SIG-M5 (cell line): ENCODE measurements around the gene KCNA10.
"Not testable (repeated sequence)": the region's sequence is repeated elsewhere in the genome, so short reads cannot be mapped to it uniquely, and the experiment has no call there.

ENCODE experiments used
- DNase-seq: peaks from one replicate; lab custom pipeline; 2025; lab: John Stamatoyannopoulos, UW

Gene KCNA10

DNA sequence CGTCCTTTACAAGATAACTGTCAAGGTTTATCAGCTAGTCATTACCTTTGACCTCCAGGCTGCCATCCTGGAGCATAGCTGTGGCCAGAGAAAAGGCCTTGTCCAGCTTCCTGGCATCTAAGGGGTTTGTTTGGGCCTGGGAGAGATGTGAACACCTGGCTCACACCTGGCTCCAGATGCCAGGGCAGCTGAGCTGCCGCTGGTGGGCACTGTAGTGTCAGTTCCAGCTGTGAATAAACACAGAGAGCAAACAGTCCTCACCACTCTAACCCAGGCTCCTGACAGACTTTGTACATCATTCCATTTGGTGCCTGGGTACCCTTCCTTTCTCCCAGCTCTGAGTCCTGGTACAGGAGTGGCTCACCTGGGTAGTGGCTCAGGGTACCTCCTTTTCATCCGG is 14.3 kb upstream of the KCNA10 start:
- no peak for DNase-seq

DNA sequence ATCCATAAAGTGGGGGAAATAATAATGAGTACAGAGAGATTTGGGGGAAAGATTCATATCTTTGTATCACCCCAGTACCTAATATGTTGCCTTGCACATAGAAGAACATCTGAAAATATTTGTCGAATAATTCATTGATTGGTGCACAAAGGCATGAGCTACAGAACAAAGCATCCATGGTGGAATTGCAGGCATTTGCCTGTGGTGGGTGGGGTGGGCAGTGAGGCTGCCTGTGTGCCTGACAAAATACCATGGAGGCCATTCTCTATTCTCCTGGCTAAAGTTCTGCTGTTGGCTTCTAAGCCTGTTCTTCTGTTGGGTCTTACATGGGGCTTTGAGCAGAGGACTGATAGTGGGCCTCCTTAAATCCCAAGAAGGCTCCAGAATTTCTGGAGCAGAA is 10.0 kb upstream of the KCNA10 start:
- no peak for DNase-seq

DNA sequence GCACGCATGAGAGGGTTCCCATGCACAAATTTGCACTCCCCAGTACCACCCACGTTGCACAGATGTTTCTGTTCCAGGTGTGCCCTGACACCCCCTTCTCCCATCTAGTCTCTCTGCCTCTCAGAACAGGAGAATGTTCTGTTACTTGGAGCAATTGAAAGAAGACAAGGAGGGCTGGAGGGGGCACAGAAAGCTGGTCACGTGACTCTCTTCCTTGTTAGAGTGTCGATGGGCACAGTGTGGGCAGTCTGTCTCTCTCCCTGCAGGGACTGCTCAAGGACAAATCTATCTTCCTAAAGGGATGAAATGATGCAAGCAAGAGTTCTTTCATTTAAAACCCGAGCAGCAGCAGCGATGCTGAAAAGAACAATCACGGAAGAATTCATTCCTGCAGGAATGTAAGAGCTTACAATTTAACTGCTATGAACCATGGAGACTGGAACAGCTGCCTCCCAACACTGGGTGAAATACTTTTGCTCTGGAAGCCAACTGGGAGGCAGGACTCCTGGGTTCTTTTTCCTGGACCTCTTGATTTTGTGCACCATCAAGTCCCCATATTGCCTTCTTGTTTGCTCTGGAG is 7.3 kb upstream of the KCNA10 start:
- DNase-seq, result no peak

DNA sequence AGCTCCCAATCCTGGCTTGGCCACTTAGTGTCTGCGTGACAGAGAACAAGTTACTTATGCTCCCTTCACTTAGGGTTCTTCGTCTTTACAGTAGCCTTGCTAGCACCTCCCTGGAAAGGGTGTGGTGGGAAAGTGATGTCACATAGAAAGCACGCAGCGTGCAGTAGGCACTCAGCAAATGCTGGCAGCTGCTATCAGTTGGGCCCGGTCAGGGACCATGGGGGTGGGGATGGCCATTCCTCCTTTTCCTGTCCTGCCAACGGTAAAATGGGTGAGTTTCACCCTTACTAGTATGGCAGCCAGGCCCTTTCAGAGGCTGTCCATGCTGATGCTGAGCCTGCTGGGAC is 6.2 kb upstream of the KCNA10 start:
- no peak for DNase-seq

DNA sequence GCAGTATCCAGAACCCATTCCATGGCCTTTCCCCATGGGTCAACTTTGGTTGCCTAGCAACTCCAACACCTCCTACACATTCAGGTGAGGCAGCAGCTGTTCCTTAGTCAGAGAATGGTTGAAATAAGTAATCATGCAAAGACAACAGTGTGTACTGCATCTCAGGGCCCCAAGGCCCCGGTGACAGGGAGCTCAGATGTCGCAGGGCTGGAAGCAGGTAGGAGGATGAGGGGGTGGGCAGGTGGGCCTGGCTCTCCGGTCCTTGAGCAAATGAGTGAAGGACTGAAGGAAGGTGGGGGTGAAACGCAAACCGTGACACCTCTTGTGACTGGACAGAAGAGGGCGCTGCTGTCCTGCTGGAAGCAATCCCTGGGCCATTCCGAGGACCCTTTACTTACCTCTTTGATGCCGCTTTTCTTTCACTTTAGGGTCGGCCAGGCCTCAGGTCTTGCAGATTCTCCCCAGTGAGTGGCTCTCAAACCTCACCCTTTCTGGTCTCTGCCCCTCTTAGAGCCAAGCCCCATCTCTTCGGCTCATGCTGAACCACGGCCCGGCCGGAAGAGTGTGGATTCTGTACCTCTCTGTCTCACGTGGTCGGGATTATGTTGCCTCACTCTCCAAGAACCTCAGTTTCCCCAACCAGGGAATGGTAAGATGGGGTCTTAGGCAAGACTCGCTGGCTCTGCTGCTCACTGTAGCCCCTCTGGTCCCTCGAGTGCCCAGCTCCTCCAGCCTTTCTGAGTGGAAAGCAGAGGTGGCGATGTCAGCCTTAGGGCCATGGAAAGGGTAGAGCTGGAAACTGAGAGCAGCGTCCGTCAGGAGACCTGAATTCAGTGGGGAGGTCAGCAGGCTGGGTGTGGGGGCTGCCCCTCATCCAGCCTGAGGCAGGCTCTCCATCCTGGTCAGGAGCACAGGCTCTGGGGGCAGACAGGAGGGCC is 5.6 kb upstream of the KCNA10 start:
- DNase-seq, result no peak

DNA sequence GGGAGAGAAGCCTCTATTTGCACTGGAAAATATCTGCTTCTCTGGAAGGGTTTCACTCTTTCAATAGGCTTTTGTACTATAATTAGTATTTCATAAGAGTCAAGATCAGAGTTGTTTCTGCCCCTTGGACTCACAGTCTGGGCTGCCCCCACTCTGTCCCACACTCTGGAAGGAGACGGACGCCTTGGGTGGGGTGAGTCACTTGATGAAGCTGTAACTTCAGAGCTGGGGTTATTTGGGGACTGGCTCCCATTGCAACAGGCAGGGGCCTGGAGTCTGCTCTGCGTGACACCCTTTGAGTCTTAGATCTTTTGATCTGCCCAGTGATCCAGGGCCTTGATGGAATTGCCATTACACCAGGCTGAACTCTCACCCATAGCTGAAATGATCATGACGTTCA is 4.0 kb upstream of the KCNA10 start:
- DNase-seq, result no peak

DNA sequence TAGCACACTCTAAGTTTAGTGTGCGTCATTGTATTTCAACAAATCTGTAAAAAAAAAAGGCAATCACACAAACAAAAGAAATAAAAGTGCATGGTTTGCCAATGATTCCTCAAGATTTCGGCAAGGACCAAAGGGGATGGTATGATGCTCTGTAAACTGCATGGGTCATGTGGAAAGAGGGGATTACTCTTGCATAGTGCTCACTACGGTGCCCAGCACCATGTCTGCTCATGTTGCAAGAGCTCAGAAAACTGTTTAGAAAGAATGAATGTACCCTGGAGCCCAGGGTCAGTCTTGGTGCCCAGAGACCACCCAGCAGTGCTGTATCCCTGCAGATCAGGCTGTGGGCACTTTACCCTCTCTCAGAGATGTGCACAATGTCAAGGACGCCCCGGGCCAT is 3.6 kb upstream of the KCNA10 start:
- DNase-seq, result no peak

DNA sequence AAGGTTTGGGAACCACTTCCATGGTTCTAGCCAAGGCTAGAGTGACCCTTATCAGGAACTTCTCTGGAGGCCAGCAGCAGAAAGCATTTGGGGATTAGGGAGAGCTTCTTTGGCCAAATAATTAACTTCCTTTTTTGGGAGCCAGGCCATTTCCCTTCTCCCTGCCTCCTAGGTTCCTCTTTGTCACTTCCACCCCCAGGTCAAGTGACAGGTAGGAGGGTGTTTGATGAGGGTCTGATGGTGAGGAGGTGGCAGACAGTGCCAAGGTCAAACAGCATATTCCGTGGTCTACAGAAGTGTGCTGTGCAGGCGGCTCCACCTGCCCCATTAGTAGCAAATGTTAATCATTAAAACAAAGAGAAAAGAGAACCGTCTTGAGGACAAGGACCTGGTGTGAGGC is 1.9 kb upstream of the KCNA10 start:
- no peak for DNase-seq

DNA sequence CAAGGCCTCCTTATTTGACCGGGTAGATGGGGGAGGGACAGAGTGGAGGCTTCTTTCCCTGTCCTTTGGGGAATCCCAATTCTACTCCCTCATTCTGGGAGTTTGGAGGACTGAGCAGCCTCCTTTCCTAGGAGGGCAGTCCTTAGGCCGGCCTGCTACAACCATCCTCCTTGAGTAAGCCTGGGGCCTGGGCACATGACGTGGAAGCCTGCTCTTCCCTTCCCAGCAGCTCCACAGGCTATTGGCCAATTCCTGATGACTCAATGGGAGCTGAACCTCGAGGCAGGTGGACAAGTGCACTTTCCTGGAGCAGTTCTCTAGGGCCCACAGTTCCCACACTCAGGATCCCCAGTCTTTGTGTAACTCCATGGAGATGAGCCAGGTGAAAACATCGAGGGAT is 3.1 kb downstream of the KCNA10 start:
- no peak for DNase-seq

DNA sequence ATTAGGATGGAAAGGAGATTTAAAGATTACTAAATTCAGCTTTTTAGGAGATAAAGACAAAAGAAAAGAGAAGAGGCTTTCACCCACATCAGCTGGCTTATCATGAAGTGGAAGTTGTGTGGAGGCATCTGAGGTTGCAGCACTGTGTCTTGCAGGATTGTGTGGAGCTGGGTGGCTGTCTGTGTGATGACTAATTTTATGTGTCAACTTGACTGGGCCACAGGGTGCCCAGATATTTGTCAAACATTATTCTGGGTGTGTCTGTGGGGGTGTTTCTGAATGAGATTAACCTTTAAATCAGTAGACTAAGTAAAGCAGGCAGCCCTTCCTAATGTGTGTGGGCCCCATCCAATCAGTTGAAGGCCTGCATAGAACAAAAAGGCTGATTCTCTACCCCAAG is 3.9 kb downstream of the KCNA10 start:
- no peak for DNase-seq

DNA sequence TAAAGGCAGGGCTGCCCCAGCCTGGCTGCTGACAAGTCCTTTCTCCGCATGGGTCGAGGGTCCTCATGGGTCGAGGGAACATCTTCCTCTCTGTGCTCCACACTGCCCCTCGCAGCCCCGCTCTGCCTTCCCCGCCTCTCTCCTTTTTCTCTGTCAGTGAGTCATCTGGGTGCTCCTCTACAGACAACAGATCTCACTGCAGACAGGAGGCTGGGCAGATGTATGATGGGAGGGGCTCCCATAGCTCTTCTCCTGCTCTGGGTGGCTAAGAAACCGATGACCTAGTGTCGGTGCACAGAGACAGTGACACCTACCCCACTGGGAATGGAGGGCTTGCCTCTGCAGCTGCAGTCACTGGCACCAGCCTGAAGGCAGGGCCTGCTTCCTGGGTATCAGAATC is 5.5 kb downstream of the KCNA10 start:
- DNase-seq, result no peak

DNA sequence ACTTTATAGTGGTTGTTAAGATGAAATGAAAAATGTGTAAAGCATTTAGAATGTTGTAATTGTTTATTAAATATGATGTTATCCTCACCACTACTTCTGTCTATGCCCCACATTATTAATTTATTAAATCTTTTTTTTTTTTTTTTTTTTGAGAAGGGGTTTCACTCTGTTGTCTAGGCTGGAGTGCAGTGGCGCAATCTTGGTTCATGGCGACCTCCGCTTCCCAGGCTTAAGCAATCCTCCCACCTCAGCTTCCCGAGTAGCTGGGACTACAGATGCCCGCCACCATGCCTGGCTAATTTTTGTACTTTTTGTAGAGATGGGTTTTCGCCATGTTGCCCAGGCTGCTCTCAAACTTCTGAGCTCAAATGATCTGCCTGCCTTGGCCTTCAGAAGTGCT is 7.5 kb downstream of the KCNA10 start:
- DNase-seq, result no peak

DNA sequence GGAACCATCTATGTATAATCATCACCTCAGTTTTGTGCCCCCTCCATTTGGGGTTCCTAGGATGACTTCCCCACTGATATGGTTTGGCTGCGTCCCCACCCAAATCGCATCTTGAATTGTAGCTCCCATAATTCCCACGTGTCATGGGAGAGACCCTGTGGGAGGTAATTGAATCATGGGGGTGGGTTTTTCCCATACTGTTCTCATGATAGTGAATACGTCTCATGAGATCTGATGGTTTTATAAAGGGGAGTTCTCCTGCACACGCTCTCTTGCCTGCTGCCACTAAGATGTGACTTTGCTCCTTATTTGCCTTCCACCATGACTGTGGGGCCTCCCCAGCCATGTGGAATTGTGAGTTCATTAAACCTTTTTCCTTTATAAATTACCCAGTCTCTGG is 8.1 kb downstream of the KCNA10 start:
- not testable (repeated sequence) for DNase-seq

DNA sequence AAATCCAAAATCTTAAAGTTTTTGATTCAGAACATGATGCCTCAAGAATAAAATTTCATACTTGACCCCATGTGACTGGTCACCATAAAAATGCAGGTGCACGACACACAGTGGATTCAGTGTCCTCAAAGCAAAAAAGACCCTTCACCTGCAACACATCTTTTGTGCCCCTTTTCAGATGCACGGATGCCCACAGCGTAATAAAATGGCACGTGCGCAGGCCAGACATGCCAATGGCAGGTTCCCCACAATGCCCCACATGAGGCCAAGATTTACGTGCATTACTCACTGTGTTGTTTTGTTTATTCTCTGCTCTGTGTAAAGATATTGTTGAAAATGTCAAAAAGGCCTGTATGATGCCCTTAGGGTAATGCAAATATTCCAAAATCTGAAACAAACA is 9.3 kb downstream of the KCNA10 start:
- no peak for DNase-seq

DNA sequence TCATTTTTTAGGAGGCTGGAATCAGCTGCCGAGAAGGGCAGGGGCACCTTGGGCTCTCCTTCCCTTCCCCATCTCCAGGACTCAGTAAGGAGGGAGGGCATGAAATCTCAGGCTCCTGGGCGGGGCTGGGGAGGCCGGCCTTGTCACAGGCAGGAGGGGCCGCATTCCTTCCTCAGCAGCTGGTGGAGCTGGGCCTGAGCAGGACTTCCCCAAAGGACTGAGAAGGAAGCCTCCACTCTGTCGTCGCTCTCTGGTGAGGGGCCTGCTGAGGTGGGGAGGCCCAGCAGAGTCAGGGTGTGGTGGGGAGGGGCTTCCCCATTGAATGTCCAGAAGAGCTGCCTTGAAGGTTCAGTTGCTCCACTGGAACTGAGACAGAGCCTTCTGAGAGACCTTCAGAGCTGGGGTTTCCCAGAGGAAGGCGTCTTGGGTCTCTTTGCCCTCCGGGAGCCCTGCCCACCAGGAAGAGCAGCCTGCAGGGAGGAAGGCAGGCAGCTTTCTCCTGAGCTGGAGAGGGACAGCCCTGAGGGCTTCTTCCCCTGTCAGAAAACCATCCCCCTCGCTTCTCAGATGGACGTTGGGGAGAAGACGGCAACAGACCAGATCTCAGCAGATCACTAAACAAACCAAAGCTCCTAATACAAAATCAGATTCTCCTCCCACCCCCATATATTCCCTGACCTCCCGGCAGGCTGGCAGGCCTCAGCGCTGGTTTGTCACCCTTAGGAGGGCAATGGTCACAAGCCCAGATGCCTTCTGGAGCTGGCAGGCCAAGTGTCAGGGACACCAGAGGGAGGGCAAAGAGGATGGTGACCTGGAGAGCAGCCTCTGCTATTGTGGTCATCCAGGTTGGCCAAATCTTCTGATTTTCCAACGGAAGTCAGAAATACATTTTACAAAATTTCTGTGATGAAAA is 10.7 kb downstream of the KCNA10 start:
- no peak for DNase-seq

DNA sequence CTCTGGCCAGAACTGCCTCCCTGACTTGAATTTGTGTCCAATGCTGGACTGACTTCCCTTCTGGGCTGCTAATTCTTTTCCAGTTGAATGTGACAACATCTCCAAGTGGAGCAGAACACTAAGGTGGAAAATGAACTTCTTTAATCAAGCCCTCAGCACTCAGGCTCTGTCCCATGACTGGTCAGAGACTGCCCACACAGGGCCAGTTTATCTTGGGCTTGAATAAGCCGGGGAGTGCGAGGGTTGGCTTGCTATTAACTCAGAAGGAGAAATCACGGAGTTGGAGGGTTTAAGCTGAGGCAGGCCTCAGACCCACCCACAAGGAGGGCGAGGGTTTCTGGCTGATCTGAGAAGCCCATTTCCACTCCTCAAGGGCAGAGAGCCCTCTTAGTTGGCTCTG is 12.4 kb downstream of the KCNA10 start:
- DNase-seq, result no peak

DNA sequence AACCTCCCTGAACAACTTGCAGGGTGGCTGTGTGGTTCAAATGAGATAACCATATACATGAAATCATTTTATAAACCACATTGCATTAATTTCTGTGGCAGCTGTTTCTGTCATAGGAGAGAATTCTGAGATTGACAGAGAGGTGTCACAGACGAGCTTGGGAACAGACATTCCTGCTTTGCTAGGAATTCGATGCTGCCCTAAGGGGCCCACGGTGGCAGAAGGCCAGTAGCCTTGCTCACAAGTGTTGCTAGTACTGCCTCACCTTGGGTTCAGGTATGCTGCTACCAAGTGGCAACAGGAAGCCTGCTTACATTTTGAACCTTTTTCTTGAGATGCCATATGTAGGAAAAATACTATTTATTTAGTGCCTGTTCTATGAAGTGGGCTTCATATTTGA is 13.4 kb downstream of the KCNA10 start:
- no peak for DNase-seq

DNA sequence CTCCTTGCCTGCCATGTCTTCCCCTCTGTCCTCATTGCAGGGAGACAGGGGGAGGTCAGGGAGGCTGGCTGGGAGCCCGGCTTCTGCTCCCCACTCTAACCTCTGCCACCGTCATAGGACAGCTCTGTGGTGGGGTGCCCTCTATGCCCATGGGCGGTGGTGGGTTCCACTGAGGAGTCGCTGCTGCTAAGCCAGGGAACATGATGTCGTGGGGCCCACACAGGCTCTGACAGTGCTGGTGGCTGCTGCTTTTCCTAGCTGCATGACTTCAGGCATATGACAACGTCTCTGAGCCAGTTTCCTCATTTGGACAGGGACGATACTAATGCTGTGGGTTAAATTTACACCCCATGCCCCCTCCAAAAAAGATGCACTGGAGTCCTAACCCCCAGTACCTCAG is 14.7 kb downstream of the KCNA10 start:
- no peak for DNase-seq

DNA sequence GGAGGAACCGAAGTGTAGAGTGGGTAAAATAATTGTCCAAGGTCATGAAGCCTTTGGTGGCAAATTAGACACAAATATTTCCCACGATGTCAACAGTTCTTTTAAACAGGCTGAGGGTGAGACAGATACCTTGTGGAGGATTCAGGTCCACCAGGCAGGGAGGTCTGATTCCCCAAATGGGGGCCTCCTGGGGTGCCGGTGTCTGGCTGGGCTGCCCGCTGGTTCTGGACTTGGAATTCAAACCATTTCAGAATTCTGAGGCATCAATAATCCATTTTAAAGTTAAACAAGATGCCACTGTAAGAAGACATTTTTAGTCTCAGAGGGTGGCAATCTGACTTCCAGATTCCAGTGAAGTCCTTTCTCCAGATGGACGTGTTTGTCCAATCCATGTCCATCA is 15.5 kb downstream of the KCNA10 start:
- no peak for DNase-seq

DNA sequence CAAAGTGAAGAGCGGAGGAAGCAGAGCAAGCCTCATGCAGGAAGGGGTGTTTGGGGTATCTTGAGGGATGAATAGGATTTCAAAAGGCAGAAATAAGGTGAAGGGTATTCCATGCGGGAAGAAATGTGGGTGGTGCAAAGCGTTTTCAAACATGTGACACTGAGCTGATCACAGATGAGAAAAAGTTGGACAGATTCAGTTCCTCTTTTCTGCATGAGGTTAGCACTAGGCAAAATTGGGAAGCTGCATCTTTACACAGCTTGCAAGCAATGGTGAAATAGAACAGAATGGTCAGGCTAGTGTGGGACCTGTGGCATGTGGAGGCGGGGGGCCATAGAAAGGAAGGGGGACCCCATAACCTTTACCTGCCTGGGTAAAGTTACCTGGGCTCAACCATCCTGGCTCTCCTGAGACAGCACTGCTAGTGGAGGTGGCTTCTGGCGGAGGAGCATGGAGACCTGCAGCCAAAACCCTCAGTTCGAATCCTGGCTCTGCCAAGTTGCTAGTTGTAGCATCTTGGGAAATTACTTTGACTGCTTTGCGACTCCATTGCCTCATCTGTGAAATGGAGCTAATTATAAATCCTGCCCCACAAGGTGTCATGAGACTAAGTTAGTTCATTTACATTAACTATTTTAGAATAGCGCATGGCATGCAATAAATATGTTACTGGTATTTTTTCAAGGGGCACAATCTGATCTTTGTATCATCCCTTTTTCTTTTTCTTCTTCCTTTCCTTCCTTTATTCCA is 16.4 kb downstream of the KCNA10 start:
- peak; percentile 18 for DNase-seq

DNA sequence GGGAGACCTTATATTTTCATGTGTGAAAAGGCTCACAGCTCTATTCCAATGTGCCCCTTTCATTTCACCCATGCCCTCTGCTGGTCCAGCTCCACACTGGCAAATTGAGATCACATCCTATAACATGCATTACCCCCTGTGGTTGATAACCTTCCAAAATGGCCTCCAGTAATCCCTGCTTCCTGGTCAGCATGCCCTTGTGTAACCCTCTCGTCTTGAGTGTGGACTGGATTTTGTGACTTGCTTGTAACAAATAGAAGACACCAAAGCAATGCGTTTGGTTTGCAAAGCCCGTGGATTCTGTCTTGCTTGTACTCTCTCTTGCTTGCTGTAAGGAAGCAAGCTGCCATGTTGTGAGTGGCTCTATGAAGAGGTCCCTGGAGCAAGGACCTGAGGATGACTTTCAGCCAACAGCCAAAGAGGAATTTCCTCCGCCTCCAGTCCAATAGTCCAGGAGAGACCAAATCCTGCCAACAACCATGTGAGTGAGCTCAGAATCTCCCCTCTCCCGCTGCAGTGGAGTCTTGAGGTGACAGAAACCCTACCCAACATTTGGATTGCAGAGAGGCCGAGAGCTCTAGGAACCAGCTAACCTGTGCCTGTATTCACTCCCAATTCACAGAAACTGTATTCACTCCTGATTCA is 17.4 kb downstream of the KCNA10 start:
- no peak for DNase-seq

DNA sequence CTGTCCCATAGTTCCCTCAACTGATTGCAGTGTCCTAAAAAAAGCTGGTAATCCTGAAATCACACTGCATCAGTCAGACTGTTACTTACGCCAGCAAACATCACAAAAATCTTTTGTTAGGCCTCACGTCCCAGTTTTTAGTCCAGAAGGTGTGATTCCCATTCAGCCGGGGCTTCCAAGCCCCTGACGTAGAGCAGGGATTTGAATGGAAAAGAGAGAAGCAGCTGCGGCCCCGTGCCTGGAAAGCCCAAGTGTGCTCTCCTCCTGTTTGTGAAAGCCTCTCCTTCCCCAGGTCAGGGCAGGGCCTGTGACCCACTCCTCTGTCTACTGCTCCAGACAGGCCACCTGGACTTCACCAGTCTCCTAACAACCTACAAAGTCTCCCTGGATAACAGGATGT is 20.7 kb downstream of the KCNA10 start:
- no peak for DNase-seq
